HepG2 (cell line): ENCODE data around the gene FAM20A. TPM values are rescaled to one million over a fixed set of nuclear protein-coding genes. Genes with fewer than 3 reads are reported as not detected.

Experiments
- AHDC1 ChIP-seq: sonication (generic); formaldehyde crosslinking; IDR thresholded peaks from 2 replicates; pipeline ENCODE4 v1.5.1; 2020; ENCODE audit warnings: mild to moderate bottlenecking, missing genetic modification reagents, borderline replicate concordance
- KDM5B ChIP-seq: sonication (generic); formaldehyde crosslinking; IDR thresholded peaks from 2 replicates; pipeline ENCODE4 v1.4.0; 2020; ENCODE audit warnings: missing genetic modification reagents, mild to moderate bottlenecking, borderline replicate concordance
- MED1 ChIP-seq: sonication (generic); formaldehyde crosslinking; IDR thresholded peaks from 2 replicates; pipeline ENCODE4 v1.4.0; 2020; ENCODE audit warnings: missing genetic modification reagents
- NFYB ChIP-seq: sonication (generic); formaldehyde crosslinking; IDR thresholded peaks from 2 replicates; pipeline ENCODE4 v1.4.0; 2020; ENCODE audit warnings: missing genetic modification reagents
- NKX3-1 ChIP-seq: sonication (generic); formaldehyde crosslinking; IDR thresholded peaks from 2 replicates; pipeline ENCODE4 v1.5.0; 2020; ENCODE audit warnings: missing genetic modification reagents
- PCBP1 ChIP-seq: fragments of 200-400 bp; formaldehyde crosslinking; IDR thresholded peaks from 2 replicates; pipeline ENCODE4 v1.6.1; 2017; ENCODE audit warnings: mild to moderate bottlenecking, low read depth, low read length, borderline replicate concordance
- RBFOX2 ChIP-seq: fragments of 200-400 bp; formaldehyde crosslinking; IDR thresholded peaks from 2 replicates; pipeline ENCODE4 v1.6.1; 2017; ENCODE audit warnings: low read depth, mild to moderate bottlenecking, low read length
- SOX6 ChIP-seq, 2 experiments: fragments of 450-650 bp in 1 of 2; sonication (generic) in 1 of 2; formaldehyde crosslinking in 1 of 2; IDR thresholded peaks; 2 replicates each; pipeline versions ENCODE4 v1.4.0 to v1.6.1; 2017 to 2020; ENCODE audit warnings: antibody characterized with exemption in 1 of 2, mild to moderate bottlenecking in 1 of 2, missing genetic modification reagents in 1 of 2
- SRY ChIP-seq: sonication (generic); formaldehyde crosslinking; IDR thresholded peaks from 2 replicates; pipeline ENCODE4 v1.8.0; 2022; ENCODE audit warnings: mild to moderate bottlenecking, missing genetic modification reagents
- TAF1 ChIP-seq: sonication (generic); formaldehyde crosslinking; IDR thresholded peaks from 2 replicates; pipeline ENCODE4 v1.4.0; 2020; ENCODE audit warnings: missing genetic modification reagents
- TP53 ChIP-seq: sonication (generic); formaldehyde crosslinking; conservative IDR thresholded peaks from 2 replicates; pipeline ENCODE4 v1.4.0; 2020; ENCODE audit warnings: missing genetic modification reagents
- TRIM24 ChIP-seq: sonication (generic); formaldehyde crosslinking; IDR thresholded peaks from 2 replicates; pipeline ENCODE4 v1.8.0; 2022; ENCODE audit warnings: mild to moderate bottlenecking, missing genetic modification reagents
- ZNF546 ChIP-seq: sonication (generic); formaldehyde crosslinking; conservative IDR thresholded peaks from 2 replicates; pipeline ENCODE4 v1.8.1; 2023; ENCODE audit warnings: mild to moderate bottlenecking, missing genetic modification reagents
- ZNF556 ChIP-seq: sonication (generic); formaldehyde crosslinking; IDR thresholded peaks from 2 replicates; pipeline ENCODE4 v1.4.0; 2020; ENCODE audit warnings: mild to moderate bottlenecking, missing genetic modification reagents, borderline replicate concordance
- ZNF747 ChIP-seq: sonication (generic); formaldehyde crosslinking; IDR thresholded peaks from 2 replicates; pipeline ENCODE4 v1.8.1; 2023; ENCODE audit warnings: missing genetic modification reagents, mild to moderate bottlenecking, borderline replicate concordance
- ZSCAN20 ChIP-seq: sonication (generic); formaldehyde crosslinking; IDR thresholded peaks from 2 replicates; pipeline ENCODE4 v1.4.0; 2020; ENCODE audit warnings: missing genetic modification reagents, mild to moderate bottlenecking, borderline replicate concordance
- ZSCAN31 ChIP-seq: sonication (generic); formaldehyde crosslinking; IDR thresholded peaks from 2 replicates; pipeline ENCODE4 v1.5.0; 2020; ENCODE audit warnings: low read depth, mild to moderate bottlenecking, missing genetic modification reagents
- polyA plus RNA-seq, 8 experiments: library from polyadenylated mRNA; depleted of rRNA in 3 of 8; stranded (reverse) in 7 of 8; unstranded in 1 of 8; fragments of >200 nt; fragmentation: Illumina TruSeq in 4 of 8; extraction: Trizol in 4 of 8; gene quantifications; 2 replicates each; pipeline versions ENCODE4 v1.2.1 to v1.2.3, GENCODE V29; 2011 to 2016; ENCODE audit warnings: low read depth in 4 of 8, missing spikeins in 1 of 8, mixed read lengths in 1 of 8; ENCODE audit not compliant: insufficient read depth in 1 of 8
- total RNA-seq, 5 experiments: library from RNA; depleted of rRNA; stranded (reverse); fragments of >200 nt; fragmentation: Illumina TruSeq; extraction: Trizol; gene quantifications; 2 replicates each; pipeline ENCODE4 v1.2.3, GENCODE V29; 2016; ENCODE audit warnings: low read depth in 1 of 5
- TF ChIP-seq, protein P1 (sequence below): sonication (generic); formaldehyde crosslinking; IDR thresholded peaks from 2 replicates; pipeline ENCODE4 v1.4.0; 2020; ENCODE audit warnings: mild to moderate bottlenecking, low read depth, missing genetic modification reagents
- TF ChIP-seq, protein P2 (sequence below): sonication (generic); formaldehyde crosslinking; IDR thresholded peaks from 2 replicates; pipeline ENCODE4 v1.4.0; 2020; ENCODE audit warnings: missing genetic modification reagents

Gene FAM20A
- total and polyA plus RNA-seq, 2 of the 13 experiments (the other 11 are each of a cell fraction or from before 2014, with no cell fraction given), result 9.3 to 20.7 TPM

- TF ChIP-seq TAF1 (peak; percentile 60; the same call in 1 of the 2 replicates), AHDC1 (CRISPR knock-in tag) (peak; percentile 48; the same call in 1 of the 2 replicates), ZNF546 (CRISPR knock-in tag) (peak; percentile 65; the same call in 1 of the 2 replicates), ZNF747 (CRISPR knock-in tag) (peak; percentile 41; the same call in 1 of the 2 replicates), NKX3-1 (CRISPR knock-in tag) (peak; percentile 60), ZSCAN20 (CRISPR knock-in tag) (peak; percentile 62; the same call in 1 of the 2 replicates), MED1 (CRISPR knock-in tag) (peak; percentile 76), ZNF556 (CRISPR knock-in tag) (peak; percentile 83; the same call in 1 of the 2 replicates), SOX6 (IDR thresholded peaks at IDR 0.05) (no peak), SOX6 (CRISPR knock-in tag; IDR thresholded peaks at IDR 0.05) (peak; percentile 68), TRIM24 (CRISPR knock-in tag) (no peak), KDM5B (CRISPR knock-in tag) (peak; percentile 97), TP53 (CRISPR knock-in tag) (no peak), ZSCAN31 (CRISPR knock-in tag) (peak; percentile 72), SRY (0 out of 2 replicates have a peak, but pooled peaks have one; percentile 31), PCBP1 (0 out of 2 replicates have a peak, but pooled peaks have one; percentile 50), NFYB (CRISPR knock-in tag) (0 out of 2 replicates have a peak, but pooled peaks have one; percentile 9), RBFOX2 (peak; percentile 81)
- TF ChIP-seq, protein P1, sequence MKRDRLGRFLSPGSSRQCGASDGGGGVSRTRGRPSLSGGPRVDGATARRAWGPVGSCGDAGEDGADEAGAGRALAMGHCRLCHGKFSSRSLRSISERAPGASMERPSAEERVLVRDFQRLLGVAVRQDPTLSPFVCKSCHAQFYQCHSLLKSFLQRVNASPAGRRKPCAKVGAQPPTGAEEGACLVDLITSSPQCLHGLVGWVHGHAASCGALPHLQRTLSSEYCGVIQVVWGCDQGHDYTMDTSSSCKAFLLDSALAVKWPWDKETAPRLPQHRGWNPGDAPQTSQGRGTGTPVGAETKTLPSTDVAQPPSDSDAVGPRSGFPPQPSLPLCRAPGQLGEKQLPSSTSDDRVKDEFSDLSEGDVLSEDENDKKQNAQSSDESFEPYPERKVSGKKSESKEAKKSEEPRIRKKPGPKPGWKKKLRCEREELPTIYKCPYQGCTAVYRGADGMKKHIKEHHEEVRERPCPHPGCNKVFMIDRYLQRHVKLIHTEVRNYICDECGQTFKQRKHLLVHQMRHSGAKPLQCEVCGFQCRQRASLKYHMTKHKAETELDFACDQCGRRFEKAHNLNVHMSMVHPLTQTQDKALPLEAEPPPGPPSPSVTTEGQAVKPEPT (CRISPR knock-in tag), result no peak
- TF ChIP-seq, protein P2, sequence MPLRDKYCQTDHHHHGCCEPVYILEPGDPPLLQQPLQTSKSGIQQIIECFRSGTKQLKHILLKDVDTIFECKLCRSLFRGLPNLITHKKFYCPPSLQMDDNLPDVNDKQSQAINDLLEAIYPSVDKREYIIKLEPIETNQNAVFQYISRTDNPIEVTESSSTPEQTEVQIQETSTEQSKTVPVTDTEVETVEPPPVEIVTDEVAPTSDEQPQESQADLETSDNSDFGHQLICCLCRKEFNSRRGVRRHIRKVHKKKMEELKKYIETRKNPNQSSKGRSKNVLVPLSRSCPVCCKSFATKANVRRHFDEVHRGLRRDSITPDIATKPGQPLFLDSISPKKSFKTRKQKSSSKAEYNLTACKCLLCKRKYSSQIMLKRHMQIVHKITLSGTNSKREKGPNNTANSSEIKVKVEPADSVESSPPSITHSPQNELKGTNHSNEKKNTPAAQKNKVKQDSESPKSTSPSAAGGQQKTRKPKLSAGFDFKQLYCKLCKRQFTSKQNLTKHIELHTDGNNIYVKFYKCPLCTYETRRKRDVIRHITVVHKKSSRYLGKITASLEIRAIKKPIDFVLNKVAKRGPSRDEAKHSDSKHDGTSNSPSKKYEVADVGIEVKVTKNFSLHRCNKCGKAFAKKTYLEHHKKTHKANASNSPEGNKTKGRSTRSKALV, result peak; percentile 85
These were observed 868 bp downstream of the FAM20A start (continued) for GRCh38 chr17:68600067-68600930.
